NCI-H146 treated with DMSO at 0.1 percent for 48 hours (cell line): Measurements from ENCODE around the gene SH3PXD2A.

Experiments used
- DNase-seq: peaks from one replicate; lab custom pipeline; 2025; ENCODE audit not compliant: unreplicated experiment; lab: John Stamatoyannopoulos, UW

SH3PXD2A gene

GRCh38 chr10:103835096-103836050, 20.0 kb downstream of the SH3PXD2A start:
- DNase-seq, result no peak

GRCh38 chr10:103834436-103835095, 20.8 kb downstream of the SH3PXD2A start:
- DNase-seq, result no peak

GRCh38 chr10:103833731-103834365, 21.5 kb downstream of the SH3PXD2A start:
- no peak for DNase-seq

DNA sequence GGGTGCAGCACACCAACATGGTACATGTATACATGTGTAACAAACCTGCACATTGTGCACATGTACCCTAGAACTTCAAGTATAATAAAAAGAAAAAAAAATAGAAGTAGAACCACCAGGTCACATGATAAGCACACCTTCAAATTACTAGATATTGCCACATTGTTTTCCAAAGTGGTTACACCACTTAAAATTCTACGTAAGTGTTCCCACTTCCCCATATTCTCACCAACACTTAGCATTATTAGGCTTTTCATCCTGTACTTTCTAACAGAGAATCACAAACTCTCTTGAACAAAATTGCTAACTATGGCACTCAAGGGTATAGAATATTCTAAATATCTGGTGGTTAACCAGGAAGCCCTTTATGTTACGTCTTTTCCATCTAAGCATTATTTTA, 22.6 kb downstream of the SH3PXD2A start:
- DNase-seq, result no peak

DNA sequence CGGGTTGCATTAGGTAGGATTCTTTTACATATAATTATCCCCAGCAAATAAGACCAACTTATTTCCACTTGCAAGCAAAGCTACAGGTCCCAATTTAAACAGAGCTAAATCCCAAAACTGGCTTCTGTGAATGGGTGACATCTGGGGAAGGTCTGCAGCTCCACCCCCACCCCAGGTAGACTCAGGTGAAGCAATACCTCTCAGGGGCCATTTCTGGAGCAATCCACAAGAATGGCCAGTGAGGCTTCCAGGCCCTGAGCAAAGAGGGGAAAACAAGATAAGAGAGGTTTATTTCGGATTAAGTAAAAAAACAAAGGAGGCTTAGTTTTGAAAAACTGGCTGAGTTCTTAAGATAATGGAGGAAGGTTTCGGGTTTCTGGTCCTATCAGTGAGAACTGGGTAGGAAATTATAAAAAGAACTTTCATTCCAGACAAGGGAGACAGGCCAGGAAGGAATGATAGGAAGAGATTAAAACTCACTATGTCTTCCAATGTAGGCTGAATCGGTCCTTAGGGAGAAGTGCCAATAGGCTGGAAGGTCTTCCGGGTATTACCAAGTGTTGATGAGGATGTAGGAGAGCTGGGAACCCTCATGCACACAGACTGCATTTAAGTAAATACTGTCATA, 25.4 kb downstream of the SH3PXD2A start:
- no peak for DNase-seq

DNA sequence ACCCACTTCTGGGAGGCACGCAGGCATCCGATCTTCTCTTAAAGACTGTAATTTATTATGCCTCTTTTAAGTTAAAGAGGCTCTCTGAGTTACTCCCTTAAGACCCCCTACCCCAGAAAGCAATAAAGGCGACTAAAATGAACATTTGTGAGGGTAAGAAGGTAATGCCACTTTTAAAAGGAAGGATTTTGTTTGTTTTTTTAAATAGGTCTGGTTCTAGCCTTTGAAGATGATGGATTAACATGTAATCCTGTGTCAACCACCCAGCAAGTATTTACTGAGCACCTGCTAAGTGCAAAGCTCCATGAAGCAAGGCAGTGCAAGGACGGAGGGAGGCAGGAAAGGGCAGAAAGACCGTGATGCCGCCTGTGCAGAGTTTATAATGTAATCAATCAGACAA, 26.1 kb downstream of the SH3PXD2A start:
- DNase-seq, result no peak

GRCh38 chr10:103828587-103829197, 26.7 kb downstream of the SH3PXD2A start:
- no peak for DNase-seq

- no peak for DNase-seq
Measured at GRCh38 chr10:103828107-103828506, 27.3 kb downstream of the SH3PXD2A start.

GRCh38 chr10:103826885-103827284, 28.5 kb downstream of the SH3PXD2A start:
- DNase-seq, result no peak

- no peak for DNase-seq
Measured at GRCh38 chr10:103824281-103824680, 31.1 kb downstream of the SH3PXD2A start.

DNA sequence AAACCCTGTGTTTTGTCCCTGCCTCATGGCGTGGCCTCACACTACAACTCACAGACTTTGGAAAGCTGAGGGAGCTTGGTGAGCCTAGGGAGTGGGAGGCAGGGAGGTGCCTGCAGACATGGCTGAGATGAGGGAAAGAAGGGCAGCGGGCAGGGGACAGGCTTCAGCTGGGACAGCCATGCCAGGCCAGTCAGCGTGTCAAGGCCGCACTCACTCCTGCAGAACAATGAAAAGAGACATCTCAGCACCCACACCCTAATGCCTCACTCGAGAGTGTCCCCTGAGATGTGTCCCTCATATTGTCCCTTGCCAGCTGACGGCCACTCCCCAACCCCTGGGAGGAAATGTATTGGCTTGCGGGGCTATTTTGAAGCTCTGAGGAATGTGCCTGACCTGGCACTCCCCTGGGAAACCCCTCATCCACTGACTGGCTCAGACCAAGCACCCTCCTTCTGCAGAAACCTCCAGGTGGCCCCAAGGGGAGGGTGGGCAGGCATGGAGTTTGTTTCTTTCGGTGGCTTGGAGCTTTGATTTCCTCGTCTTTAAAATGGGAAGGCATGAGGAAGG, 31.6 kb downstream of the SH3PXD2A start:
- no peak for DNase-seq

- DNase-seq, result no peak
Measured at GRCh38 chr10:103822800-103823199, 32.6 kb downstream of the SH3PXD2A start.

DNA sequence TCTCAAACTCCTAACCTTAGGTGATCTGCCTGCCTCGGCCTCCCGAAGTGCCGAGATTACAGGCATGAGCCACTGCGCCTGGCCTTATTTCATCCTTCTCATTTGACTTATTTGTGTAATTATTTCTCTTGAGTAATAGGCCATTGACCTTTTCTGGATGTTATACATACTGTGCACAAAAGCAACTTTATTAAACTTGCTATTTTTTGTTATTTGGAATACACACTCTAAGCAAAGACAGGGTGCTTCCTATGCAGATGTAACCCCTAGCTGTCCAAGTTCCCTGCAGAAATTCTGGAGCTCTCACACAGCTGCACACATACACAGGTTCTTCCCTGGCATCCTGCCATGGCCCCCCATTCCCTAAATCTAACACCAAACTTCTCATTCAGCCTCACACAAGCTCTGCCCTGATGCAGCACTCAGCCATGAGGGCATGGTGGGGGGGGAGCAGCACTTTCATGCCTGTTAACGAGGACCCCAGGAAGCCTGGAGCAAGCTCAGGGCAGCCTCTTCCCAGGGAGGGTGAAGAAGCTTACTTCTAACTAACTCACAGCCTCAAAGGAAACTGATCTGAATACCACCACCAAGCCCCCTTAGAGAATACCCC, 33.2 kb downstream of the SH3PXD2A start:
- DNase-seq, result no peak

DNA sequence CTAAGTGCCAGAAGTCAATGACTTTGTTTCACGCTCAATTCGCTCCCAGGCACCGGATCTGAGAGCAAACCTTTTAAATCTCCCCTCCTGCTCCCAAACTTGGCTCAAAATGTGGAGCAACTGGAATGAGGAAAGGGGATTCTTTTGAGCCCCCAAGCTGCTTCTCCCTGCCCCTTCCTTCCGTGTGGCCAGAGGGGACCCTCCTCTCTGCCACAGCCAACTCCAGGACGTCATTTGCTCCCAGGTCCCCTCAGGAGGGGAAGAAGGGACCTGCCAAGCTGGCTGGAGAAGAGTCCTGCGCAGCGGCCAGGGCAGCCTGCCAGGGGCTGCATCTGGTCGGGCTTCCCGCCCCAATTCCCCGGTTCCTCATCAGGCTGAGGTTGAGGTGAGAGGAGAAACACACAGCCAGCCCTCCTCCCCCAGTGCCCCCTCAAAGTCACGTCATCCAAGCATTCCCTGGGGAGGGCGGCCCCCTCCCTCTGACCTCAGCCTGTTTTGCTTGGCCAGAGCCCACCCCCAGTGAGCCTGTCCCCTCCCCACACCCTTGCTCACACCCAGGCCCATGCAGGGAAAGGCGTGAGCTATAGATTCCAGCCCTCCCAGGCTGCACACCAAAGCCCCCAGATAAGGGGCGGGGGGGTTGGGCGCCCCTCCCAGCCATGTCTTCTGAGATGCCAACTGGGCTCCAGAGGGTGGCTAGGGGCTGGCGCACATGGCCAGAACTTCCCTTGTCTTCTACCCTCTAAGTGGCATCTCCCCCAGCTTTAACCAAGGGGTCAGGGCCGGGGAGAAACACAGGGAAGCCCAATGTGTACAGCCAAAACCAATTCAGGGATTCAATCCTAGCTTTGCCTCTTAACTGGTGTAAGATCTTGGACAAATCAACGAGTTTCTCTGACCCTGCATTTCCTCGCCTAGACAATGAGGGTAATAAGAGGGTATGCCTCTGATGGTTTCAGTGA, 35.0 kb downstream of the SH3PXD2A start:
- DNase-seq, result no peak

DNA sequence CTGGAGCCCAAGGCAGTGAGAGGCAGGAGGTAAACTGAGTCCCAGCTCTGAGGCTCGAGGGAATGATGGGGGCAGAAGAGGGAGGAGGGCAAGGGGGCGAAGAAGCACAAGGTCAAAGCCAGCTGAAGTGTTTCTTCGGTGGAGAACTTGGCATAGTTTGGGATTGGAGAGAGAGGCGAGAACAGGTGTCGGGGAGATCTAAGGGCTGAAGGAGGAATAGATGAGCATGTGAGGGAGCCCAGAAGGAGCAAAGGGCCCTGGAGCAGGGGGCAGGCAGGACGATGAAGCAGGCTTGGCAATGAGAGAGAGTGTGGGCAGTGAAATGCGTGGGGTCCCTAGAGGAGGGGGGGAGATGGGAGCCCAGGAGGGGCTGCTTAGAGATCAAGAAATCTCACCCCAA, 35.9 kb downstream of the SH3PXD2A start:
- DNase-seq, result no peak

- DNase-seq, result no peak
Measured at GRCh38 chr10:103818765-103819374, 36.5 kb downstream of the SH3PXD2A start.

DNA sequence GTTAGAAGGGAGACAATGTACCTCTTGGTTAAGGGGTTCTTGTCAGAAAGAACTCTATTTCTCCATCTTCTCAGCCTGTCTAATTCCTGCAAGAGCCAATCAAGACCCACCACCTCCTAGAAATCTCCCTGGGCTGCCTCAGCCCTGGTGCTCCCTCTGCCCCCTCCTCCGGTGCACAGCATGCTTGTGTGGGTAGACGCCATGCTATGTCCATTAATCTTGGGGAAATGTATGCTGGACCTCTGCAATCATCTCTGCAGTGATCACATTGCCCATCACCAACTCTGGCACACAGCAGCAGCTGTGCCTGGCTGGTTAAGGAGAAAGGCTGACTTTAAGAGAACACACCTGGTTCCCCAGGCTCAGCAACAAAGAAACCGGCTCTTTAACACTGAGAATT, 37.3 kb downstream of the SH3PXD2A start:
- DNase-seq, result no peak

- no peak for DNase-seq
Measured at GRCh38 chr10:103816431-103816830, 38.9 kb downstream of the SH3PXD2A start.
